HepG2 (cell line): Measurements from ENCODE around the gene P2RY11. TPM values are rescaled to one million over a fixed set of nuclear protein-coding genes. Genes with fewer than 3 reads are reported as not detected.
A peak's percentile ranks its signal among the peaks of the same experiment; 100 is the strongest.

ENCODE experiments used
- ATAC-seq: fragments of 200-7000 bp; cut with Tn5 transposase; 3 replicates; pipeline ENCODE4 v1.9.1; 2020; ENCODE audit warnings: mild to moderate bottlenecking, moderate library complexity
- BruUV-seq: library from RNA; stranded (reverse); fragments of 400-500 nt; replicated peaks from 2 replicates; lab custom pipeline; 2021; lab: Mats Ljungman, UMichigan
- CTCF ChIA-PET: fragments of 300-600 bp; formaldehyde crosslinking; extraction: SDS; loops from one replicate; lab custom pipeline; 2021; ENCODE audit warnings: low total read pairs, inconsistent platforms, low intra/inter-chr PET ratio; lab: Yijun Ruan, JAX
- POLR2A ChIA-PET: fragments of 350-600 bp; sonication (Branson Sonifier 250); formaldehyde crosslinking; loops from one replicate; lab custom pipeline; 2020; ENCODE audit warnings: antibody characterized with exemption, inconsistent platforms; lab: Yijun Ruan, JAX
- DNase-seq: peaks from one replicate; pipeline ENCODE4 v3.0.0-alpha.2; 2015; ENCODE audit warnings: low spot score
- FAIRE-seq: peaks from 3 replicates; lab custom pipeline; 2011; peaks lifted over from hg19 to GRCh38; lab: Jason Lieb, UNC
- H2AFZ ChIP-seq: one replicate; pipeline ENCODE4 v1.6.1; 2011; ENCODE audit warnings: low read length, inconsistent platforms
- H3K27ac ChIP-seq: fragments of 300-600 bp; 3 replicates; pipeline ENCODE4 v1.8.0; 2011; ENCODE audit warnings: mixed run types, mild to moderate bottlenecking, mixed read lengths, low read length, inconsistent platforms; ENCODE audit not compliant: insufficient read depth; ENCODE audit errors: extremely low read length
- H3K27me3 ChIP-seq, 2 experiments: fragments of 200-600 bp in 1 of 2; 2 replicates in 1 of 2; 3 replicates in 1 of 2; pipeline versions ENCODE4 v1.6.0 to v1.8.0; 2011; ENCODE audit warnings: low read length in 2 of 2, mild to moderate bottlenecking in 2 of 2, moderate library complexity in 2 of 2, inconsistent platforms in 1 of 2; ENCODE audit not compliant: insufficient read depth in 2 of 2, control insufficient read depth in 1 of 2
- H3K36me3 ChIP-seq, 2 experiments: fragments of 200-600 bp in 1 of 2; replicated peaks in 1 of 2; 2 replicates in 1 of 2; 3 replicates in 1 of 2; pipeline versions ENCODE4 v1.5.1 to v1.8.0; 2011; ENCODE audit warnings: low read length in 2 of 2, inconsistent platforms in 1 of 2; ENCODE audit not compliant: insufficient read depth in 2 of 2, control insufficient read depth in 1 of 2
- H3K4me1 ChIP-seq: 2 replicates; pipeline ENCODE4 v1.5.1; 2012; ENCODE audit warnings: low read length, inconsistent platforms; ENCODE audit not compliant: insufficient read depth
- H3K4me2 ChIP-seq: 2 replicates; pipeline ENCODE4 v1.6.0; 2011; ENCODE audit warnings: low read depth, low read length, inconsistent platforms
- H3K4me3 ChIP-seq, 3 experiments: fragments of 200-600 bp in 1 of 3; sonication (generic), shearing (Covaris generic) in 1 of 3; replicated peaks in 1 of 3; 2 replicates each; pipeline ENCODE4 v1.5.1; 2011 to 2016; ENCODE audit warnings: low read length in 3 of 3, inconsistent platforms in 2 of 3, low read depth in 2 of 3, mild to moderate bottlenecking in 2 of 3, control low read depth in 1 of 3, mixed read lengths in 1 of 3; ENCODE audit not compliant: insufficient read depth in 1 of 3
- H3K79me2 ChIP-seq: one replicate; pipeline ENCODE4 v1.6.1; 2011; ENCODE audit warnings: low read length, inconsistent platforms; ENCODE audit not compliant: insufficient read depth
- H3K9ac ChIP-seq: 2 replicates; pipeline ENCODE4 v1.6.0; 2011; ENCODE audit warnings: mild to moderate bottlenecking, low read depth, low read length, inconsistent platforms; ENCODE audit not compliant: insufficient read depth
- H3K9me3 ChIP-seq: 2 replicates; pipeline ENCODE4 v1.5.1; 2012; ENCODE audit warnings: mild to moderate bottlenecking, low read length
- H4K20me1 ChIP-seq: 2 replicates; pipeline ENCODE4 v1.6.0; 2011; ENCODE audit warnings: inconsistent platforms, mild to moderate bottlenecking, low read length, moderate library complexity; ENCODE audit not compliant: insufficient read depth
- HDAC1 ChIP-seq: sonication (generic); formaldehyde crosslinking; IDR thresholded peaks from 2 replicates; pipeline ENCODE4 v1.5.1; 2020; ENCODE audit warnings: mild to moderate bottlenecking, missing genetic modification reagents
- HDAC2 ChIP-seq: sonication (generic); formaldehyde crosslinking; IDR thresholded peaks from 2 replicates; pipeline ENCODE4 v1.4.0; 2020; ENCODE audit warnings: missing genetic modification reagents
- HNF4A ChIP-seq: sonication (generic); formaldehyde crosslinking; IDR thresholded peaks from 2 replicates; pipeline ENCODE4 v1.4.0; 2020; ENCODE audit warnings: missing genetic modification reagents
- HNF4G ChIP-seq, 2 experiments: sonication (generic) in 1 of 2; formaldehyde crosslinking in 1 of 2; IDR thresholded peaks; 2 replicates each; pipeline versions ENCODE4 v1.4.0 to v1.6.1; 2011 to 2020; ENCODE audit warnings: borderline replicate concordance in 2 of 2, low read depth in 2 of 2, mild to moderate bottlenecking in 2 of 2, low read length in 1 of 2, missing genetic modification reagents in 1 of 2, moderate library complexity in 1 of 2
- HNRNPUL1 ChIP-seq: fragments of 200-400 bp; formaldehyde crosslinking; IDR thresholded peaks from 2 replicates; pipeline ENCODE4 v1.6.1; 2017; ENCODE audit warnings: low read depth, mild to moderate bottlenecking, low read length, moderate library complexity
- NR2C2 ChIP-seq: sonication (generic); formaldehyde crosslinking; IDR thresholded peaks from 2 replicates; pipeline ENCODE4 v1.4.0; 2020; ENCODE audit warnings: missing genetic modification reagents, mild to moderate bottlenecking, moderate library complexity, borderline replicate concordance
- NR2F2 ChIP-seq: IDR thresholded peaks from 2 replicates; pipeline ENCODE4 v1.6.1; 2012; ENCODE audit warnings: low read depth, inconsistent platforms, borderline replicate concordance
- NR2F6 ChIP-seq, 2 experiments: IDR thresholded peaks; 2 replicates each; pipeline ENCODE4 v1.6.1; 2016; ENCODE audit warnings: antibody characterized with exemption in 1 of 2, mild to moderate bottlenecking in 1 of 2
- RARA ChIP-seq: IDR thresholded peaks from 2 replicates; pipeline ENCODE4 v1.6.1; 2016; ENCODE audit warnings: missing genetic modification reagents, missing compliant biosample characterization
- ZBTB21 ChIP-seq: sonication (generic); formaldehyde crosslinking; IDR thresholded peaks from 2 replicates; pipeline ENCODE4 v1.4.0; 2020; ENCODE audit warnings: missing genetic modification reagents
- ZBTB33 ChIP-seq: sonication (generic); formaldehyde crosslinking; IDR thresholded peaks from 2 replicates; pipeline ENCODE4 v1.4.0; 2020; ENCODE audit warnings: missing genetic modification reagents
- ZBTB38 ChIP-seq: sonication (generic); formaldehyde crosslinking; IDR thresholded peaks from 2 replicates; pipeline ENCODE4 v1.5.1; 2020; ENCODE audit warnings: mild to moderate bottlenecking, missing genetic modification reagents
- ZNF251 ChIP-seq: sonication (generic); formaldehyde crosslinking; IDR thresholded peaks from 2 replicates; pipeline ENCODE4 v1.9.0; 2021; ENCODE audit warnings: mild to moderate bottlenecking, missing genetic modification reagents
- ZNF263 ChIP-seq: sonication (generic); formaldehyde crosslinking; IDR thresholded peaks from 2 replicates; pipeline ENCODE4 v1.4.0; 2020; ENCODE audit warnings: missing genetic modification reagents
- ZNF382 ChIP-seq: sonication (generic); formaldehyde crosslinking; IDR thresholded peaks from 2 replicates; pipeline ENCODE4 v1.5.0; 2020; ENCODE audit warnings: missing genetic modification reagents, mild to moderate bottlenecking, borderline replicate concordance
- ZNF687 ChIP-seq: sonication (generic); formaldehyde crosslinking; IDR thresholded peaks from 2 replicates; pipeline ENCODE4 v1.5.1; 2020; ENCODE audit warnings: mild to moderate bottlenecking, missing genetic modification reagents, moderate library complexity
- ZNF768 ChIP-seq: sonication (generic); formaldehyde crosslinking; IDR thresholded peaks from 2 replicates; pipeline ENCODE4 v1.4.0; 2020; ENCODE audit warnings: missing genetic modification reagents
- WGBS: methylation state at CpG from one replicate; pipeline ENCODE4 v1.1.6; 2017; ENCODE audit warnings: low lambda C conversion rate; 5-methylcytosine and 5-hydroxymethylcytosine counted together
- in situ Hi-C: cut with HindIII; loops from 2 replicates; pipeline ENCODE4 v1.10.0; 2017; ENCODE audit warnings: low pct_unique_long_range_greater_than_20kb; ENCODE audit not compliant: extremely low pct_ligation_motif_present
- intact Hi-C: fragments of 100-400 bp; cut with micrococcal nuclease; formaldehyde crosslinking; loops from one replicate; pipeline ENCODE4 v1.10.0; 2022; ENCODE audit not compliant: unreplicated experiment
- polyA plus RNA-seq, 8 experiments: library from polyadenylated mRNA; depleted of rRNA in 3 of 8; stranded (reverse) in 7 of 8; unstranded in 1 of 8; fragments of >200 nt; fragmentation: Illumina TruSeq in 4 of 8; extraction: Trizol in 4 of 8; gene quantifications; 2 replicates each; pipeline versions ENCODE4 v1.2.1 to v1.2.3, GENCODE V29; 2011 to 2016; ENCODE audit warnings: low read depth in 4 of 8, missing spikeins in 1 of 8, mixed read lengths in 1 of 8; ENCODE audit not compliant: insufficient read depth in 1 of 8
- total RNA-seq, 5 experiments: library from RNA; depleted of rRNA; stranded (reverse); fragments of >200 nt; fragmentation: Illumina TruSeq; extraction: Trizol; gene quantifications; 2 replicates each; pipeline ENCODE4 v1.2.3, GENCODE V29; 2016; ENCODE audit warnings: low read depth in 1 of 5
- TF ChIP-seq, protein P1 (sequence below): sonication (generic); formaldehyde crosslinking; IDR thresholded peaks from 2 replicates; pipeline ENCODE4 v1.4.0; 2020; ENCODE audit warnings: missing genetic modification reagents

P2RY11 gene
- total and polyA plus RNA-seq, 2 of the 13 experiments (the other 11 are each of a cell fraction or from before 2014, with no cell fraction given), result 4.0 to 7.8 TPM

DNA sequence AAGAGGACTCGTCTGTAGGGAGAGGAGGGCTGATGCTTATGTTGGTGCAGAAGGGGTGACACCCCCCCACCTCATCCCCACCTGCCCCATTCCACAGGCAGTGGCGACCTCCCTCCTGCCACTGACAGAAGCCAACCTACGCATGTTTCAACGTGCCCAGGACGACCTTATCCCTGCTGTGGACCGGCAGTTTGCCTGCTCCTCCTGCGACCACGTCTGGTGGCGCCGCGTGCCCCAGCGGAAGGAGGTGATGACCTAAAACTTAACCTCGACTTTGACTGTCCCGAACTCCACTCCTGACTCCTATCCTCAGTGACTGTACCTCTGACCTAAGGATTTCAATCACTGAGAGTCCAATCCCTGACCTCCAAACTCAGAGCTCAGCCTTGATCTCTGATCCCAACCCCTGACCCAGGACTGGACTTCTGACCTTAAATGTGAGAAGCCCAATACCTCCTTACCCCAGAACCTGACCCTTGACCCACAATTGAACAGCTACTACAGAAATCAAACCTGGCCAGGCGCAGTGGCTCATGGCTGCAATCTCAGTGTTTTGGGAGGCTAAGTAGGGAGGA is 21.6 kb upstream of the P2RY11 start:
- no peak for ATAC-seq
- H3K9ac ChIP-seq, result no peak overlapping the region
- ChIA-PET CTCF (no interaction called here), POLR2A (no interaction called here)
- H3K27me3 ChIP-seq, result no peaks in the 10 kb centered on the region
- H3K79me2 ChIP-seq, result no peaks in the 10 kb centered on the region
- 92% methylated on average over 14 of the region's 15 CpGs for WGBS
- no peaks in the 10 kb centered on the region for H3K9me3 ChIP-seq
- H4K20me1 ChIP-seq, result no peaks in the 10 kb centered on the region
- intact Hi-C loops (no loop called here), in situ Hi-C loops (no loop called here)
- H3K36me3 ChIP-seq, result peaks cover 2 to 4% of the 10 kb centered on the region in 2 experiments; a peak in 2 of 5 replicates
- no peak for DNase-seq
- no peak for FAIRE-seq
- peaks cover 45% of the 10 kb centered on the region for H3K4me1 ChIP-seq
- H3K27ac ChIP-seq, result peak overlapping the region; percentile 56
- H2AFZ ChIP-seq, result no peak overlapping the region
- H3K4me3 ChIP-seq, result no peak overlapping the region
- no TSS peak for BruUV-seq
- H3K4me2 ChIP-seq, result no peak overlapping the region
- TF ChIP-seq ZNF251 (CRISPR knock-in tag), result no peak
- peak; percentile 36; the same call in 1 of the 2 replicates for TF ChIP-seq HDAC1
- TF ChIP-seq ZBTB33 (CRISPR knock-in tag), result peak; percentile 79
- peak; percentile 33; the same call in 1 of the 2 replicates for TF ChIP-seq HDAC2
- no peak for TF ChIP-seq ZNF768
- TF ChIP-seq ZBTB21 (CRISPR knock-in tag), result 0 out of 2 replicates have a peak, but pooled peaks have one; percentile 34
- no peak for TF ChIP-seq ZBTB38 (CRISPR knock-in tag)
- TF ChIP-seq RARA (CRISPR knock-in tag), result peak; percentile 37; the same call in 1 of the 2 replicates
- no peak for TF ChIP-seq ZNF263 (CRISPR knock-in tag)
- TF ChIP-seq HNF4A (CRISPR knock-in tag), result peak; percentile 81
- TF ChIP-seq ZNF687 (CRISPR knock-in tag), result 0 out of 2 replicates have a peak, but pooled peaks have one; percentile 12
- TF ChIP-seq, protein P1, sequence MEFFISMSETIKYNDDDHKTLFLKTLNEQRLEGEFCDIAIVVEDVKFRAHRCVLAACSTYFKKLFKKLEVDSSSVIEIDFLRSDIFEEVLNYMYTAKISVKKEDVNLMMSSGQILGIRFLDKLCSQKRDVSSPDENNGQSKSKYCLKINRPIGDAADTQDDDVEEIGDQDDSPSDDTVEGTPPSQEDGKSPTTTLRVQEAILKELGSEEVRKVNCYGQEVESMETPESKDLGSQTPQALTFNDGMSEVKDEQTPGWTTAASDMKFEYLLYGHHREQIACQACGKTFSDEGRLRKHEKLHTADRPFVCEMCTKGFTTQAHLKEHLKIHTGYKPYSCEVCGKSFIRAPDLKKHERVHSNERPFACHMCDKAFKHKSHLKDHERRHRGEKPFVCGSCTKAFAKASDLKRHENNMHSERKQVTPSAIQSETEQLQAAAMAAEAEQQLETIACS, result no peak
- TF ChIP-seq HNF4G (IDR thresholded peaks at IDR 0.05; ENCODE audit: borderline replicate concordance, low read depth, low read length), result peak; percentile 78
- TF ChIP-seq HNF4G (CRISPR knock-in tag; IDR thresholded peaks at IDR 0.05; ENCODE audit: borderline replicate concordance, low read depth), result no peak
- TF ChIP-seq NR2F2, result peak; percentile 73
- no peak for TF ChIP-seq HNRNPUL1
- peak; percentile 80 for TF ChIP-seq NR2C2 (CRISPR knock-in tag)
- TF ChIP-seq NR2F6 (IDR thresholded peaks at IDR 0.05), result peak; percentile 78
- peak; percentile 76 for TF ChIP-seq NR2F6 (CRISPR knock-in tag; IDR thresholded peaks at IDR 0.05)
- TF ChIP-seq ZNF382 (CRISPR knock-in tag), result no peak
